Tibial nerve (tissue), 4 donors: Measurements from ENCODE around the gene TNRC18. TPM values are rescaled to one million over a fixed set of nuclear protein-coding genes. Genes with fewer than 3 reads are reported as not detected.

Experiments
- DNase-seq, 2 donors: peaks; one replicate each; pipeline ENCODE4 v3.0.0-alpha.2; 2019; ENCODE audit warnings: low spot score in 2 of 2
- H3K27ac ChIP-seq, 4 donors: fragments of 200-600 bp; sonication (generic) in 3 of 4; one replicate each; pipeline ENCODE4 v1.5.1; 2017 to 2019; ENCODE audit warnings: mild to moderate bottlenecking in 1 of 4
- H3K27me3 ChIP-seq, 2 donors: fragments of 200-600 bp; sonication (generic) in 1 of 2; one replicate each; pipeline versions ENCODE4 v1.5.1 to v1.6.0; 2017 to 2019
- H3K36me3 ChIP-seq, 3 donors: fragments of 200-600 bp; sonication (generic); one replicate each; pipeline ENCODE4 v1.5.1; 2018 to 2019
- H3K4me1 ChIP-seq, 4 donors: fragments of 200-600 bp; sonication (generic) in 3 of 4; one replicate each; pipeline ENCODE4 v1.5.1; 2017 to 2019
- H3K4me3 ChIP-seq, 4 donors: fragments of 200-600 bp; sonication (generic) in 3 of 4; one replicate each; pipeline ENCODE4 v1.5.1; 2017 to 2019; ENCODE audit warnings: mild to moderate bottlenecking in 1 of 4, moderate library complexity in 1 of 4
- H3K9me3 ChIP-seq, 4 donors: fragments of 200-600 bp; sonication (generic) in 3 of 4; one replicate each; pipeline ENCODE4 v1.5.1; 2017 to 2019
- CTCF ChIP-seq, 5 experiments: fragments of 200-600 bp in 3 of 5; fragments of 450-650 bp in 2 of 5; sonication (generic) in 3 of 5; IDR thresholded peaks; one replicate each; pipeline ENCODE4 v1.5.1; 2016 to 2019; ENCODE audit warnings: antibody characterized with exemption in 5 of 5, mild to moderate bottlenecking in 3 of 5, moderate library complexity in 2 of 5
- EP300 ChIP-seq, 2 donors: sonication (generic); formaldehyde crosslinking; IDR thresholded peaks; one replicate each; pipeline ENCODE4 v1.6.1; 2017; ENCODE audit warnings: antibody characterized with exemption in 2 of 2, mild to moderate bottlenecking in 1 of 2
- POLR2A ChIP-seq, 2 donors: fragments of 450-650 bp; IDR thresholded peaks; one replicate each; pipeline ENCODE4 v1.6.1; 2017; ENCODE audit warnings: antibody characterized with exemption in 2 of 2, mild to moderate bottlenecking in 2 of 2, moderate library complexity in 2 of 2
- WGBS, 2 donors: methylation state at CpG; one replicate each; pipeline ENCODE4 v1.1.5; 2018; 5-methylcytosine and 5-hydroxymethylcytosine counted together
- total RNA-seq, 4 donors: library from RNA; depleted of rRNA; stranded (reverse); fragments of >200 nt; gene quantifications; one replicate each; pipeline ENCODE4 v1.1.0, GENCODE V29; 2016

Gene TNRC18
- total RNA-seq, 4 donors from 2014 or later, result 76.9 to 241 (median 147) TPM

GRCh38 chr7:5433181-5433580 lies 9.5 kb upstream of the TNRC18 start:
- Histone ChIP-seq H3K27me3 (no peaks in the 10 kb centered on the region), H3K9me3 (peaks cover 0 to 15% (median 0%) of the 10 kb centered on the region in 4 donors), H3K27ac (no peak overlapping the region), H3K36me3 (peaks cover 0 to 32% (median 0%) of the 10 kb centered on the region in 3 donors), H3K4me3 (no peak overlapping the region), H3K4me1 (peaks cover 0 to 36% (median 22%) of the 10 kb centered on the region in 4 donors)
- WGBS, 2 donors, result 86 to 89% methylated on average over 3 of the region's 3 CpGs
- no peak for DNase-seq
- TF ChIP-seq CTCF (IDR thresholded peaks at IDR 0.05) (no peak), EP300 (IDR thresholded peaks at IDR 0.05) (no peak), POLR2A (IDR thresholded peaks at IDR 0.05) (no peak)

GRCh38 chr7:5432691-5433090 lies 9.1 kb upstream of the TNRC18 start:
- H3K27me3 ChIP-seq, result no peaks in the 10 kb centered on the region
- H3K9me3 ChIP-seq, result peaks cover 0 to 13% (median 0%) of the 10 kb centered on the region in 4 donors
- TF ChIP-seq POLR2A (IDR thresholded peaks at IDR 0.05), result no peak
- no peak for TF ChIP-seq EP300 (IDR thresholded peaks at IDR 0.05)
- TF ChIP-seq CTCF (IDR thresholded peaks at IDR 0.05), result no peak
- no peak overlapping the region for H3K27ac ChIP-seq
- DNase-seq, result no peak
- H3K36me3 ChIP-seq, result peaks cover 0 to 27% (median 0%) of the 10 kb centered on the region in 3 donors
- peaks cover 0 to 37% (median 25%) of the 10 kb centered on the region in 4 donors for H3K4me1 ChIP-seq
- 94 to 97% methylated on average over 3 of the region's 3 CpGs for WGBS, 2 donors
- H3K4me3 ChIP-seq, result no peak overlapping the region

DNA sequence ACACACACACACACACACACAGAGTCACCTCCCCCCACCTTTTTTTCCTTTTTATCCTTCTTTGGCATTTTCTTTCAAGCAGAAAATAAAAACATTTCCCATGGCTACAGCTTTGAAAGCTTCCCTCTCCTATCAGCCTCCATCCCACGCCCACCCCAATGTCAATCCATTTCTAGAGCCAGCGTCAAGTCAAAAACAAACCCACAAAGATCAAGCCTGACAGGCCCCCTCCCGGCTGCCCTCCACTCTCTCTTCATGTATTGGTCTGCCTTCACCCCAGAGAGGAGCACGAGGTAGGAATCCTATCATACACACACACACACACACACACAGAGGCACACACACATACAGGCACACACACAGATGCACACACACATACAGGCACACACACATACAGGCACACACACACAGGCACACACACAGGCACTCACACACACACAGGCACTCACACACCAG lies 8.0 kb upstream of the TNRC18 start:
- DNase-seq, result no peak
- WGBS, 2 donors, result 49 to 51% methylated on average over 4 of the region's 4 CpGs

DNA sequence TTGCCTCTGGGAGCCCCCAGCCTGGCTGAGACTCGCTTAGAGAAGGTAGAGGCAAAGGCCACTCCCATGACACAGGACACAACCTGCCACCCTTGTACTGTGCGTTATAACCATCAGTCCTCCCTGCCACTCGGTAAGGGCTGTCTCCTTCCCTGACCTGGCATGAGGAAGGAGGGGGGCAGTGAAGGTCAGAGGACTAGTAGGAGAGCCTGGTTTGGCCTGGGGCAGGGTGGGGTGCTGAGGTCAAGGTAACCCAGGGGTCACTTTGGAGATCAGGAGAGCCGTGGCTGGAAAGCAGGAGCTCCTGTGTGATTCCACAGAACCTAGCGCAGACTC lies 6.9 kb upstream of the TNRC18 start:
- no peak for TF ChIP-seq EP300 (IDR thresholded peaks at IDR 0.05)
- WGBS, 2 donors, result 70 to 86% methylated on average over 5 of the region's 5 CpGs
- no peak overlapping the region for H3K4me3 ChIP-seq

More for the DNA sequence above, 8.0 kb upstream of the TNRC18 start:
- Histone ChIP-seq H3K9me3 (peaks cover 0 to 4% (median 0%) of the 10 kb centered on the region in 4 donors), H3K27me3 (no peaks in the 10 kb centered on the region), H3K4me1 (peaks cover 0 to 37% (median 25%) of the 10 kb centered on the region in 4 donors), H3K27ac (peak overlapping the region in 2 of 4 donors; percentile 8 to 27), H3K36me3 (peaks cover 0 to 16% (median 0%) of the 10 kb centered on the region in 3 donors), H3K4me3 (no peak overlapping the region)
- TF ChIP-seq CTCF (IDR thresholded peaks at IDR 0.05) (no peak), POLR2A (IDR thresholded peaks at IDR 0.05) (no peak)

GRCh38 chr7:5429857-5430611 lies 6.4 kb upstream of the TNRC18 start:
- no peak for DNase-seq
- TF ChIP-seq EP300 (IDR thresholded peaks at IDR 0.05) (no peak), CTCF (IDR thresholded peaks at IDR 0.05) (no peak), POLR2A (IDR thresholded peaks at IDR 0.05) (no peak)
- Histone ChIP-seq H3K27ac (peak overlapping the region; percentile 91 to 100 (median 99)), H3K36me3 (peaks cover 0 to 16% (median 0%) of the 10 kb centered on the region in 3 donors), H3K4me3 (peak overlapping the region; percentile 65 to 100 (median 84)), H3K4me1 (peaks cover 0 to 37% (median 25%) of the 10 kb centered on the region in 4 donors), H3K9me3 (peaks cover 0 to 4% (median 0%) of the 10 kb centered on the region in 4 donors), H3K27me3 (no peaks in the 10 kb centered on the region)
- 28 to 34% methylated on average over 29 to 30 of the region's 30 CpGs for WGBS, 2 donors

More for the DNA sequence above, 6.9 kb upstream of the TNRC18 start:
- no peak for DNase-seq
- H3K4me1 ChIP-seq, result peaks cover 0 to 37% (median 25%) of the 10 kb centered on the region in 4 donors
- peaks cover 0 to 16% (median 0%) of the 10 kb centered on the region in 3 donors for H3K36me3 ChIP-seq
- H3K27me3 ChIP-seq, result no peaks in the 10 kb centered on the region
- H3K9me3 ChIP-seq, result peaks cover 0 to 4% (median 0%) of the 10 kb centered on the region in 4 donors
- peak overlapping the region; percentile 91 to 100 (median 99) for H3K27ac ChIP-seq
